ENCODE measurements around the gene NAA35.

DNA sequence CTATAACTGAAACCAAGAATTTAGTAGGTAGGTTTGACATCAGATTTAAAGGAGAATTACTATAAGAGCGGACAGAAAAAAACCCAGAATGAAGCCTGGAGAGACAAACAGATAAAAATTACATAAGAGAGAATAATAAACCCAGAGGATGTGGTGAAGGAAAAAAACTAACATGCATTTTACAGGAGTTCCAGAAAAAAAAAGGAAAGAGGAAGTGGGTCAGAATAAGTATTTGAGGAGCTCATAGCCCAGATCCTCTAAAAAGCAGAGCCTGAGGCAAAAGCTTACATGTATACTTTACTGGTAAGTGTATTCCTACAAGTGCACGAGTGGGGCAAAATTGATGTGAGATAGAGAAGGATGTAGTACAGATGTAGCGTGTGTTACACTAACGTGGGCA lies 43.1 kb upstream of the NAA35 start:
- TF ChIP-seq, protein P1, sequence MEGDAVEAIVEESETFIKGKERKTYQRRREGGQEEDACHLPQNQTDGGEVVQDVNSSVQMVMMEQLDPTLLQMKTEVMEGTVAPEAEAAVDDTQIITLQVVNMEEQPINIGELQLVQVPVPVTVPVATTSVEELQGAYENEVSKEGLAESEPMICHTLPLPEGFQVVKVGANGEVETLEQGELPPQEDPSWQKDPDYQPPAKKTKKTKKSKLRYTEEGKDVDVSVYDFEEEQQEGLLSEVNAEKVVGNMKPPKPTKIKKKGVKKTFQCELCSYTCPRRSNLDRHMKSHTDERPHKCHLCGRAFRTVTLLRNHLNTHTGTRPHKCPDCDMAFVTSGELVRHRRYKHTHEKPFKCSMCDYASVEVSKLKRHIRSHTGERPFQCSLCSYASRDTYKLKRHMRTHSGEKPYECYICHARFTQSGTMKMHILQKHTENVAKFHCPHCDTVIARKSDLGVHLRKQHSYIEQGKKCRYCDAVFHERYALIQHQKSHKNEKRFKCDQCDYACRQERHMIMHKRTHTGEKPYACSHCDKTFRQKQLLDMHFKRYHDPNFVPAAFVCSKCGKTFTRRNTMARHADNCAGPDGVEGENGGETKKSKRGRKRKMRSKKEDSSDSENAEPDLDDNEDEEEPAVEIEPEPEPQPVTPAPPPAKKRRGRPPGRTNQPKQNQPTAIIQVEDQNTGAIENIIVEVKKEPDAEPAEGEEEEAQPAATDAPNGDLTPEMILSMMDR (IDR thresholded peaks at IDR 0.05): no peak
- no peak for TF ChIP-seq POLR2A (IDR thresholded peaks at IDR 0.05)
